Muscle layer of colon (tissue), 2 donors: ENCODE data around the gene ADAMTS14.

Experiments
- H3K27ac ChIP-seq: one replicate; pipeline ENCODE4 v1.7.0; 2013; ENCODE audit warnings: low read depth, mild to moderate bottlenecking, low read length, moderate library complexity
- H3K27me3 ChIP-seq, 2 donors: one replicate each; pipeline ENCODE4 v1.7.0; 2013; ENCODE audit warnings: low read length in 2 of 2, mild to moderate bottlenecking in 2 of 2; ENCODE audit not compliant: insufficient read depth in 2 of 2, control insufficient read depth in 1 of 2
- H3K36me3 ChIP-seq: one replicate; pipeline ENCODE4 v1.7.0; 2013; ENCODE audit warnings: mild to moderate bottlenecking, low read length; ENCODE audit not compliant: insufficient read depth
- H3K4me1 ChIP-seq: one replicate; pipeline ENCODE4 v1.7.0; 2013; ENCODE audit warnings: mild to moderate bottlenecking, low read length; ENCODE audit not compliant: insufficient read depth
- H3K4me3 ChIP-seq, 2 donors: one replicate each; pipeline ENCODE4 v1.7.0; 2013; ENCODE audit warnings: low read length in 2 of 2, low read depth in 1 of 2, mild to moderate bottlenecking in 1 of 2, moderate library complexity in 1 of 2
- H3K9ac ChIP-seq: one replicate; pipeline ENCODE4 v1.7.0; 2013; ENCODE audit warnings: low read length
- H3K9me3 ChIP-seq: one replicate; pipeline ENCODE4 v1.7.0; 2013; ENCODE audit warnings: mild to moderate bottlenecking, low read length
- donor health status: abdominal sarcoma.
- donor health status: Adenocarcinoma of cecum.

Gene ADAMTS14

DNA sequence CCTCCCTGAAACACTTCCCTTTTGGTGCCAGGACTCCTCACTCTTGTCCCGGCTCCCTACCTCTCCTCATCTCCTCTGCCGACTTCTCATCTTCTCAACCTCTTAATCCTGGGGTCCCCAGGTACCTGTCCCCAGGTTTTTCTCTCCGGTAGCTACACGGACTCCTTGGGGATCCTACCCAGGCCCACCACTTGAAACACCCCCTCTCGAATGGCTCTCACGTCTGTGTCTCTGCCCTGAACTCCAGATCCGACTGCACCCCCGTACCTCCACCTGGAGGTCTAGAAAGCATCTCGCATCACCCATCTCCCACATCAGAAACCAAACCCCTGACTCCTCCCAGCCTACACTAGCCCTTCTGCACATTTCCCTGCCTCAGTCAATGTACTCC is 108.1 kb downstream of the ADAMTS14 start:
- Histone ChIP-seq H3K27me3 (no peaks in the 10 kb centered on the region), H3K36me3 (no peaks in the 10 kb centered on the region), H3K9me3 (no peaks in the 10 kb centered on the region), H3K9ac (no peak overlapping the region), H3K4me3 (no peak overlapping the region), H3K27ac (no peak overlapping the region), H3K4me1 (no peaks in the 10 kb centered on the region)

DNA sequence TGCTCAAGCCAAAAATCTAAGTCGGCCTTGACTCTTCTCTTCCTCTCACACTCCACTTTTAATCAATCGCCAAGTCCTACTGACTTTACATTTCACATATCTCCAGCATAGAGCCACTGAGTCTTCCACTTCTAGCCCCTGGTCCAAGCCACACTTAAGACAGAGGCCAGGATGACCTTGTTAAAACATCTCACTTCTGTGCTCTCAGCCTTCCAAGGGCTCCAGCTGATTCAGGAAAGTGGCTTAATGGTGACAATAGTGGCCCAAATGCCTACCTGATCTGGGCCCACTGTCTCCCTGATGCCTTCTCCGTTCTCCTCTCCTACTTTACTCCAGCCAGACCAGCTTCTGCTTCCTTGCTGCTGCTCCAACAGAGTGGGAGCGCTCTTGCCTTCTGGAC is 108.5 kb downstream of the ADAMTS14 start:
- Histone ChIP-seq H3K9me3 (no peaks in the 10 kb centered on the region), H3K27ac (no peak overlapping the region), H3K4me3 (no peak overlapping the region), H3K4me1 (no peaks in the 10 kb centered on the region), H3K27me3 (no peaks in the 10 kb centered on the region), H3K36me3 (no peaks in the 10 kb centered on the region), H3K9ac (no peak overlapping the region)

DNA sequence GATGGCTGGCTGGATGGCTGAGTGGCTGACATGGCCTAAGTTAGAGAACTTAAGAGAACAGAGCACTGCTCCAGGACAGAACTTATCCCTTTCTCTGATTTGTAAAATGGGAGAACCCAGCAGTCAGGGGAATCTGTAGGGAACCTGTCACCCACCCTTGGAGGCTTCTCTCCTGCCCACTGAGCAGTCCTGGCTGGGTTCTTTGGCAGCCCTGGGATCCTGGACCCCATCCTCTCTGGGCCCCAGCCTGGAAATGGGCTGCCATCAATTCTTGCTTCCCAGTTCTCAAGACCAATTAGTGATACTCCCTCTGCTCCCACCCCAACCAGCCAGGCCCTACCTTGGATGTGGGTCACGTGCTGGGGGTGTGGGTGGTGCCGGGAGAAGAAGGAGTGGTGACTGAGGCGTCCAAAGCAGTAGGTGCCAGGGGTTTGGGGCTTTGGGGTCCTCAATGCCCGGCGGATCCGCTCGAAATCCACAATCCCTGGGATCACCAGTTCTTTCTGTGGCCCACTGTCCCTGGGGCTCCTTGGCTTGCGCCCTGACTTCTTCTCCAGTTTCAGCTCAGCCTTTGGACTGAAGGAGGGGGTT is 109.2 kb downstream of the ADAMTS14 start:
- no peak overlapping the region for H3K4me3 ChIP-seq
- H3K9me3 ChIP-seq = no peaks in the 10 kb centered on the region
- H3K27ac ChIP-seq = no peak overlapping the region
- H3K36me3 ChIP-seq = no peaks in the 10 kb centered on the region
- no peaks in the 10 kb centered on the region for H3K4me1 ChIP-seq
- no peaks in the 10 kb centered on the region for H3K27me3 ChIP-seq
- H3K9ac ChIP-seq = no peak overlapping the region

DNA sequence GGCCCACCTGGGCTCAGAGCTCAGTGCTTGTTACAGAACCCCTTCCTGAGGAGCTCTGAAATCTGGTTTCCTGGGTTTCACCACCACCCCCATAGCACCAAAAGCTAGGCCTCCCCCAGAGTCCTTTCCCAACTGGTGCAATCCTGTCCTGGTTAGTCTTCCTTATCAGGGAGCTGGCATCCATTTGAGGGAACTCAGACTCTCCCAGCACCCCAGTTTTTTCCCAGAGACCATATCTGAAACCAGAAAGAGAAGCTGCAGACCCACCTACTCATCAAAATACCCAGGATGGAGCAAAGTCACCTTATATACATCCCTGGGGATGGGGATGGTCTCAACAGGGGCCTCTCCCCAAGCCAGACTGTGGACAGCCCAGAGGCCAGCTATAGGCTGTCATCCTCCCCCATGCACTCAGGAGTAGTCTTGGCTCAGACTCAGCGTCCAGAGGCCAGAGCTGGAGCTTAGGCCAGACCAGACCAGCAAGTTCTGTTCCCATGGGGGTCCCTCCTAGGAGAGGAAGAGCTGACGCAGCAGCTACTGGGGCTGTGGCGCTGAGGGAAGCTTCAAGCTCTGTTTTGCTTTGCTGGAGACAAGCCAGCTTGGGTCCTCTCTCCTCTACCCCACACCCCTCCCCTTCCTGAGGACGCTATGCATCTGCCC is 109.9 kb downstream of the ADAMTS14 start:
- Histone ChIP-seq H3K4me1 (no peaks in the 10 kb centered on the region), H3K36me3 (no peaks in the 10 kb centered on the region), H3K9ac (no peak overlapping the region), H3K9me3 (no peaks in the 10 kb centered on the region), H3K27me3 (no peaks in the 10 kb centered on the region), H3K27ac (no peak overlapping the region), H3K4me3 (no peak overlapping the region)

DNA sequence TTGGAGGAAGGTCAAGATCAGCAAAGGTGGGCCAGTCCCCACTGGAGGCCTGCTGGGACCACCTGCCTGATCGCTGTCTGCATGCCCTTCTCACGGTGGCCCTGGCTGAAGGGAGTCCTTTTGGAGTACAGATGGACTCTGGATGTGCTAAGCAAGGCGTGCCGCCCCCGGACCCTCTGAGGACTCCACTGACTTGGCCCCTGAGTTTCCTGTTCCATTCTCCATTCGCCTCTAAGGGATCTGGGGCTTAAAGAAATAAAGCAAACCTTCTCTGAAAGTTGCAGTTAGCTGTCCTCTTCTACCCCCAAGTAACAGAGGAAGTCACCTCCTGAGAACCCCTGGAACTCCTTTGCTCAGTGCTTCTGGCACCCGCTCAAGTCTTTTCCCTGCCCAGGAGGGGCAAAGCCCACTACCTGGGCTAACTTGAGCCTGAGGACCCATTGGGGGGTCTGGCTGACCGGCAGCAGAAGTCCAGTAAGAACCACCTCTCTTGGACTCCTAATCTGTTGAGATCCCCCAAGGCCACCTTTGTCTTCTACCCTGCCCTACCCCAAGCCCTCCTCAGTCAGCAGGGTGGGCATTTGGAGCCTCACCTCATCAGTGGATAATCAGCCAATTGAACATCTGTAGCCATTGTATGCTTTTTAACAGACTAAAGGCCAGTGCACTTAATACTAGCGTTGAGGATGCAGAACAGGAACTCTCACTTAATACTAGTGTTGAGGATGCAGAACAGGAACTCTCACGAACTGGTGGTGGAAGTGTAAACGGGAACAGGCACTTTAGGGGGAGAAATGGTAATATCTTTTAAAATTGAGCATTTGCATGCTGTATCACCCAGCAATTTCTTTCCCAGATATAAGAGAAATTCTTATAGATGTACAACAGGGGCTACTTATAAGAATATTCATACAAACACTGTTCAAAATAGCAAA is 110.7 kb downstream of the ADAMTS14 start:
- no peaks in the 10 kb centered on the region for H3K9me3 ChIP-seq
- H3K27me3 ChIP-seq = no peaks in the 10 kb centered on the region
- no peak overlapping the region for H3K4me3 ChIP-seq
- H3K4me1 ChIP-seq = no peaks in the 10 kb centered on the region
- H3K9ac ChIP-seq = no peak overlapping the region
- H3K36me3 ChIP-seq = no peaks in the 10 kb centered on the region
- no peak overlapping the region for H3K27ac ChIP-seq

DNA sequence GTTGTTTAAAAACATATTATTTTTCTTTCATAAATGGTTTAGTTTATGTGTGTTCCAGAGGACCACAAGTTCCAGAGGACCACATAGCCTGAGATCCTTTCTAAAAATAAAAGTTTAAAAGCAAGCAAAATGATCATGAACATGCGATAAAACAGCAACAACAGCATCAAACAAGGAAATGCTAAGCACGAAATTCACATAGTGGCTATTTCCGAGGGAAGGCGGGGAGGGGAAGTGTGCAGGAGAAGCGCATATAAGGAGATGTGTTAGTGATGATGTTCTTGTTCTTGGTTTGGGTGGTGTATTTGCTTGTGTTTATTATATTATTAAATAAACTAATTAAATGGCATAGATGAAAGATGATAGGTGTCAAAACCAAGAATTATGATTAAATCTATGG is 111.7 kb downstream of the ADAMTS14 start:
- Histone ChIP-seq H3K4me1 (no peaks in the 10 kb centered on the region), H3K4me3 (no peak overlapping the region), H3K36me3 (no peaks in the 10 kb centered on the region), H3K9me3 (no peaks in the 10 kb centered on the region), H3K27me3 (no peaks in the 10 kb centered on the region), H3K9ac (no peak overlapping the region), H3K27ac (no peak overlapping the region)

DNA sequence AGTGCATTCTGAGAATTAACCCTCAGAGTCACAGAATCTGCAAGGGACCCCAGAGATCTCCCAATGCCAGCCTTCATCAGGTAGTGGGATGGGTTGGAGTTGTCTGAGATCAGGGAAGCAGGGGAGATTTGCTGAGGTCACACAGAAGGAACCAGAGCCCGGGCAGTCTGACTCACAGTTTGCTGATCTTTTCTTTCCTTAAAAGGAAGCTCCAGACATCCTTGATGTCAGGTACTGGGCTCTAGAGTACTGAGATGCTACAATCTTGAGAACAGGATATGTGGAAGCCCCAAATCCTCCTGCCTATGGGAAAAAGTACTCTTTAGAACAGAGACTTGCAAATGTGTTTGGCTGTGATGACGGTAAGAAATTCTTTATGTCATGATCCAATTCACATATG is 112.2 kb downstream of the ADAMTS14 start:
- no peak overlapping the region for H3K4me3 ChIP-seq
- no peak overlapping the region for H3K27ac ChIP-seq
- H3K36me3 ChIP-seq = no peaks in the 10 kb centered on the region
- H3K4me1 ChIP-seq = no peaks in the 10 kb centered on the region
- H3K9ac ChIP-seq = no peak overlapping the region
- no peaks in the 10 kb centered on the region for H3K9me3 ChIP-seq
- no peaks in the 10 kb centered on the region for H3K27me3 ChIP-seq

DNA sequence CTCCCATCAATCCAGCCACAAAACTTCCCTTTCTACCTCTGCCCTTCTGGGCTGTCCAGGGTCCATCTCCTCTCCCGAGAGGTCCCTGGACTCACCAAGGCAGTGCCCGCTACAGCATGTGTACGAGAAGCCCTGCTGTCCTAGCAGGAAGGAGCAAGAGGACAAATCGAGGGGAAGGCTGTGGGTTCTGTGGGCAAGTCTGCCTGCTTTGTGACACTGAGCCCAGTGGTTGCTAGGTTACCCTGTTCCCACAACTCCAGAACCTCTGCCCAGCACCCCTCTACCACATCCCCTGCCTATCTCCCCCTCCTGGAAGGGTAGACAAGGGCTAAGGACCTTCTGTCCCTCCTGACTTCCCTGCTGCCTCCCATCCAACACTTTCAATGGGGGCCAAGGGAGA is 112.9 kb downstream of the ADAMTS14 start, which contains the start of gene TBATA:
TBATA (minus strand) TSS at position 188 of the 400 bp plus-strand sequence. CDS start 1,998 bp downstream, outside the sequence.
- Histone ChIP-seq H3K36me3 (no peaks in the 10 kb centered on the region), H3K27ac (no peak within 1 kb of the TSS), H3K4me3 (no peak within 1 kb of the TSS), H3K4me1 (no peaks in the 10 kb centered on the region), H3K27me3 (no peaks in the 10 kb centered on the region), H3K9me3 (no peaks in the 10 kb centered on the region), H3K9ac (no peak within 1 kb of the TSS)

DNA sequence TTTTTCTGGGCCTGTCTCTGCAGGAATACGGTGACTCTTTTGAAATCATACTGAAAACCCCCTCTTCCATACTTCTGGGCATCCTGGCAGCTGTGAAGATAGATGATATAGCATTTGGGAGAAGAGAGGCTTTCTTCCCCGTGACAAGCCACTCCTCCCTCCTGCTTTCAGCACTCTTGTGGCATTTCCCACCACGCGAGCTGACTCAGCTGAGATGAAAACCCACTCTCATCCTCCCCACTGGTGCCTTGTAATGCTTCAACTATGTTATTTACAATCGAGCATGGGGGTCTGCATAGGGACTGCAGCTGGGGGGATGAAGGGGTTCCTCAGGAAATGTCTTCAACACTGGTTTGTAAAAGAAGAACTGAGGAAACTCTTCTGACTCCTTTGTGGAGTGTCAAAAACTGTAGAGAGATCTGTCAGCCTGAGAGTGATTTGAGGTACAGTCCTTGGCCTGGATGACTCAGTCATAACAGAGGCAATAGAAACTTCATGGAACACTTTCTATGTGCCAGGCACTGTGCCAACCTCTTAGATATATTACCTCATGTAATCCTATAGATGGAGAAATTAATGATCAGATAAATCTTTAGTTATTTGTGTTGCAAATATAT is 114.6 kb downstream of the ADAMTS14 start:
- Histone ChIP-seq H3K36me3 (no peaks in the 10 kb centered on the region), H3K4me1 (no peaks in the 10 kb centered on the region), H3K27ac (no peak overlapping the region), H3K9ac (no peak overlapping the region), H3K4me3 (no peak overlapping the region), H3K27me3 (no peaks in the 10 kb centered on the region), H3K9me3 (no peaks in the 10 kb centered on the region)

DNA sequence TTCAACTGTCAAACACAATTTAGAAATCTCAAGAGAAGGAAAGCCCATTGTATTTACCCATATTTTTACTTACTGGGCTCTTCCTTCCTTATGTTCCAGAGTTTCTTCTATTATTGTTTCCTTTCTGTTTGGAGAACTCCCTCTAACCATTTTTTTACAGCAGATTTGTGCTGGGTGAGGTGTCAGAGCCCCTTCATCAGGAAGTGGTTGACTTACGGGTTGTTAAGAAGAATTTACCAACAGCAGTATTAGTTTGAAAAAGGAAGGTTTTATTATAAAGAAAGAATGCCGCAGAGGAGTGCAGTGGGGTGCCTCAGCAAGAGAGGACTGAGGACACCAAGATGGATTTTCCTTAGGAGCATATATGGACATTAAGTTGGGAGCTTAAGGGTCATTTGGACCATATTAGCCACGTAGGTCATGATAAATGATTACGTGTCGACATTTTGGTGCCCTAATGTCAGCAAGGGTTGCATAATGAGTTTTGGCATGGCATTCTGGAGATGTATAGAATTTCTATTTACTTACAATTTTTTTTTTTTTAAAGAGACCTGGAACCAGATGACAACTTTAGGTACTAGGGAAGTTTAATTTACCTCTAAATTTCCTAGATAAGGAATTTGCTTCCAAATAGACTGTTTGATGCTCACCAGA is 119.2 kb downstream of the ADAMTS14 start:
- H3K4me3 ChIP-seq = no peak overlapping the region
- no peaks in the 10 kb centered on the region for H3K27me3 ChIP-seq
- no peak overlapping the region for H3K27ac ChIP-seq

DNA sequence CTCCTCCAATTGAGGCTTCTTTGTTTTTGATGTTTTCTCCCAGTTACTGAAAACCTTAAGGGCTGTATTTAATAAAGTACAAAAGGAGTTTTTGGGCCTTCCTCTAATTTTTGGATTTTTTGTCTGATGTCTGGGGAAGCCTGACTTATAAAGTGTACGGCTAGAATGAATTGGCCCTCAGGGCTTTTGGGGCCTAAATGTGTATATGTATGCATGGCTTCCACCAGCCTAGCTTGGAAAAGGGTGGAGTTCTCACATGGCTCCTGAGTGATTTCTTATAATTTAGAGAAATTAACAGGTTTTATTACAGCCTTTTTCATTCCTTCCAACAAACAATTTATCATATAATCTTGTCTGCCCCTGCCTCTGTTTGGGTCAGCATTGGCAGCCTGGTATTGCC is 123.3 kb downstream of the ADAMTS14 start:
- H3K9me3 ChIP-seq = no peaks in the 10 kb centered on the region
- H3K27ac ChIP-seq = no peak overlapping the region
- no peak overlapping the region for H3K4me3 ChIP-seq
- no peaks in the 10 kb centered on the region for H3K4me1 ChIP-seq
- no peaks in the 10 kb centered on the region for H3K36me3 ChIP-seq
- H3K9ac ChIP-seq = no peak overlapping the region
- peaks cover 0 to 5% of the 10 kb centered on the region in 2 donors for H3K27me3 ChIP-seq

More for the DNA sequence above, 119.2 kb downstream of the ADAMTS14 start:
- no peaks in the 10 kb centered on the region for H3K36me3 ChIP-seq
- no peak overlapping the region for H3K9ac ChIP-seq
- no peaks in the 10 kb centered on the region for H3K9me3 ChIP-seq
- H3K4me1 ChIP-seq = no peaks in the 10 kb centered on the region
